HG03378 (cell line): ENCODE measurements around the gene EFCAB11.

ENCODE experiments used
- ATAC-seq: cut with Tn5 transposase; IDR thresholded peaks from one replicate; pipeline ENCODE4 v1.9.1; 2021; ENCODE audit warnings: mild to moderate bottlenecking, moderate library complexity; ENCODE audit not compliant: unreplicated experiment

The EFCAB11 gene

DNA sequence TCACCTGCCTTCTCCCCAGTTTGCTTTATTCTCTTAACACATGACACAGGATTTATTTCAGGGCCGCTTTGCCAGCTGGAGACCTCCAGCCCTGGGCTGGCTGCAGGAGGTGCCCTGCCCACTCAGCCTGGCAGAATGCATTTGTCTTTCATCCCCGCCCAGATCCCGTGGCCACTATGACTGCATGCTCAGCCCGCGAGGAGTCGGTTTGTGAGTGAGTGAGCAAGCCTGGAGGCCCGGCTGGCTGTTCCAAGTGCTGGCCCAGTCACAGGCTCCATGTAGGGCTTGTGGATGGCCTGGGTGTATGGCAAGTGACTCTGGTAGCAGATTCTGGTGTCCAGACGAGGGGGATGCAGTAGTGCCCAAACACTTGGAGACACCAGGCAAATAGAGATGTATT lies 3.3 kb upstream of the EFCAB11 start:
- ATAC-seq: no peak

DNA sequence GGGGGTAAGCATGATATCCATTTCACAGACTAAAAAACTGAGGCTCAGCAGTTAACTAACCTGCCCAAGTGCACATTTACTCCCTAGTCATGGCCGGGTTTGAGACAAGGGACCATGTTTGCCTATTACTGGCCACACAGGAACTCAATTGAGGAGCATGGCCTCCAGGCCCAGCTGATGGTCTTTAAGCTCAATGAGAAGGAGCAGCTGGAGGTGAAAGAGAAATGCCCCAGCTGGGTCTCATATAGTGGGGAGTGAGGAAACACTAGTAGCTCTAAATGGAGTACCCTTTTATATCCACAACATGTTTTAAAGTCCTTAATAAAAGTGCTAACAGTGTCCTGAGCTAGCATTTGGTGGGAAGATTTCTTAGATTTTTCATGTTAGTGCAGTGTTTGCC lies 2.8 kb upstream of the EFCAB11 start:
- ATAC-seq: no peak

DNA sequence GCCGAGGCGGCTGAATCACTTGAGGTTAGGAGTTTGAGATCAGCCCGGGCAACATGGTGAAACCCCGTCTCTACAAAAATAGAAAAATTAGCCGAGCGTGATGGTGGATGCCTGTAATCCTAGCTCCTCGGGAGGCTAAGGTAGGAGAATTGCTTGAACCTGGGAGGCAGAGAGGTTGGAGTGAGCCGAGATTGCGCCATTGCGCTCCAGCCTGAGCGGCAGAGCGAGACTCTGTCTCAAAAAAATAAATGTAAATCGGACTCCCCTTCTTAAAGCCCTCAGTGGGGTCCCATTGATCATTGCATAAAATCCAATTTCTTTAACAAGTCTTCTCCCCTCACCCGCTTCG lies 2.1 kb upstream of the EFCAB11 start:
- no peak for ATAC-seq

GRCh38 chr14:89955745-89956660 lies 1.5 kb upstream of the EFCAB11 start, which contains the start of gene TDP1:
Gene TDP1, plus strand, starts transcription at chr14:89955927. Its CDS starts 7,188 bp downstream, at chr14:89963115.
- peak; percentile 48 for ATAC-seq

DNA sequence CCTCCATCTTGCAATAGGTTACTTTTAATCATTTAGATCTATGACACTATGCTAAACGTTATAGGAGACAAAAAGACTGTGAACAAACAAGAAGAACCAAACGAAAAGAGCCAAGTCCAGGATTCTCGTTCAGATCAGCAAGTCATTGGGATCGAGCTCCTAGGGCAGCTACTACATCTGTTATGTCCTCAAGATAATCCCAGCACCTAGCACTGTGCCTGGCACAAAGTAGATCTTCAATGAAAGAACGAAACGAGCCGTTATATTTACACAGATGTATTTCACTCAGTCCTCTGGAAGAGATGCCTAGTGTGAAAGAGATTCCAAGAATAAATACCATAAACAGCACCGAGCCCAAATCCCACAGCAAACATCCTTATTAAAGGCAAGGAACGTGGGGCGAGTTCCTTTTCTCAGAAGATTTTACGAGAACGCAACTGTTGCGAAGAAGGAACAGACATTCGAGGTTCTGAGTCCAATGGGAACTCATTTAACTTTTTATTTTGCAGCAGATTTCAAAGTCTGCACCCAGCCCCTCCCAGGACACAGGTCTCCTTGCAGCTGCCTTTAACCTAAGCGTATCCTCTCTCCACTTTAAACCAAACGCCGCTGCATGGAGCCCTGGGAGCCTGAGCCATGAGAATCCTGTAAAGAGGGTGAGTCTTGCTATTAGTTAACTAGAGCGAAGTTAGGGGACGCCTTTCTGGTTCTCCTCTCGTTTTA lies 653 bp upstream of the EFCAB11 start:
- ATAC-seq: peak; percentile 10

- no peak for ATAC-seq
Measured at GRCh38 chr14:89953602-89954001, 928 bp downstream of the EFCAB11 start.

GRCh38 chr14:89952576-89952975 lies 2.0 kb downstream of the EFCAB11 start:
- no peak for ATAC-seq

GRCh38 chr14:89947344-89947743 lies 7.2 kb downstream of the EFCAB11 start:
- no peak for ATAC-seq

DNA sequence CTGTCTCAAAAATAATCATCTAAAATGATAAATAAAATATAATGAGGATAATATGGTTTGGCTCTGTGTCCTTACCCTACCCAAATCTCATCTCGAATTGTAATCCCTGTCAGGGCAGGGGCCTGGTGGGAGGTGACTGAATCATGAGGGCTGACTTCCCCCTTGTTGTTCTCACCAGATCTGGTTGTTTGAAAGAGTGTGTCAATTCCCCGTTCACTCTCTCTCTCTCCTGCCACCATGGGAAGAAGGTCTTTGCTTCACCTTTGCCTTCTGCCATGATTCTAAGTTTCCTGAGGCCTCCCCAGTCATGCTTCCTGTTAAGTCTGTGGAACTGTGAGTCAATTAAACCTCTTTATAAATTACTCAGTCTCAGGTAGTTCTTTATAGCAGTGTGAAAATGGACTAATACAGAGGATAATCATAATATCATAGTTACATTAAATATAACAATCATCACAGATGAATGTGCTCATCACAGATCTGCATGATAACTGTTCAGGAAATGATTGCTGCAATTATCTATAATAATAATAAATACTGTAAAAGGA lies 12.6 kb downstream of the EFCAB11 start:
- no peak for ATAC-seq

DNA sequence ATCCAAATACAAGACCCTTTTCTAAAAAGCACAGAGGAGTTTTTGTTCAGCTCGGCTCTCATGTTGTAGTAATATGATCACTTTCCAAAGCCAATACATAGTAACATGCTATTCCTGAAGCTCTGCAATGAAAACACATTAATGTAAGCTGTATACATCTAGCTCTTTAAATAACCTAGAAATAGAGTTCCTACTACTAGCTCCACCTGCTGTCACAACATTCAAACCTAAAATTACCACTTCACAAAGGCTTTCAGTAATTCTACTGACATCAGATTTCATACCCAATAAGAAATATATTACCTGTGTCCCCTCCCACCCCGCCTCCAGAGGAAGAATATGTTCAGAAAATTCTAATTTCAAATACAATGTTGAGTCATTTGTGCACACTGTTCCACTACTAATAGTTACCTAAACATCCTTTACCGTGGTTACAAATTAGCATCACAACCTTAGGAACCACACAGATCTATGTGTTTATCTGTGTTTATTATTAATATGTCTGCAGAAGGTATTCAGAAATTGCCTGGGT lies 17.8 kb downstream of the EFCAB11 start:
- ATAC-seq: no peak

DNA sequence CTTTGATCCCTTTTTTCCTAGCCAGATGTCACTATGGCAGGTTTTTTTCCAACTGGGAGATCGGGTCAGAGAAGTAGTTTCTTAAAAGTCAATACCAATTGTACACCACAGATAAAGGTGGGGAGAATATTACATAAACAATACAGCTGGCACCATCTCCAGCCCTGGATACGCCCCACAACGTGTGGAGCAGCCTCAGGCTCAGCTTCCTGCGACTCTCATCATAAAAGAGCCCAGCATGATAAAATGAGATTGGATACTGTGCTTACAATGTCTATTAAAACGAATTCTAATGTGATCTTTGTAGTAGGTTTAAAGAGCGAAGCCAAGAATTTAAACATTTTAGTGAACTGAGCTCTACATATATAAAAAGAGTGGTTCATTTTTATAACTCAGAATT lies 21.5 kb downstream of the EFCAB11 start:
- no peak for ATAC-seq

DNA sequence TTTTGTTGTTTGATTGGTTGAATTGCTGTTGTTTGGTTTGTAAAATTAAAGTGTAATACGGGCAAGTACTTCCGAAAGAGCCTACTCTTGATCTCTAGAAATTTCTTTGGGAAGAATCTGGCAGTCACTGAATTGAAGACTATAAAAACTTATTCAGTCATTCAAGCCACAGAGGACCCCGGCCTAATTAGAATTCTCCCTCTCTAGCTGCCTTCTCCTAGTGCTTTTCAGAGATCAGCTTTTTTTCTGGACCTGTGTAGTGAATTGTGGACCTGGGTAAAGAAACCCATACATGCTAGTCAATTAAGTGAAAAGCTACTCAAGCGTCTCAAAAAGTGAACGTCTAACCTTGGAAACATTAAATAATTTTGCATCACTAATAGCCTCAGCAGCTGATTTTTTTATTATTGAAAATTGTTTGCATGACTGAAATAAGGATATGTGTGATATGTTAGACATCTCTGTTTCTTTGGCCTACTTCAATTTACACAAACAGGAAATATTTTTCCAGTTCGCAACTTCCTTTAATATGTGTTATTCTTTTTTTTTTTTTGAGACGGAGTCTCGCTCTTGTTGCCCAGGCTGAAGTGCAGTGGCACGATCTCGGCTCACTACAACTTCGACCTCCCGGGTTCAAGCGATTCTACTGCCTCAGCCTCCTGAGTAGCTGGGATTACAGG lies 27.2 kb downstream of the EFCAB11 start:
- no peak for ATAC-seq

GRCh38 chr14:89926694-89927093 lies 27.8 kb downstream of the EFCAB11 start:
- ATAC-seq: no peak

DNA sequence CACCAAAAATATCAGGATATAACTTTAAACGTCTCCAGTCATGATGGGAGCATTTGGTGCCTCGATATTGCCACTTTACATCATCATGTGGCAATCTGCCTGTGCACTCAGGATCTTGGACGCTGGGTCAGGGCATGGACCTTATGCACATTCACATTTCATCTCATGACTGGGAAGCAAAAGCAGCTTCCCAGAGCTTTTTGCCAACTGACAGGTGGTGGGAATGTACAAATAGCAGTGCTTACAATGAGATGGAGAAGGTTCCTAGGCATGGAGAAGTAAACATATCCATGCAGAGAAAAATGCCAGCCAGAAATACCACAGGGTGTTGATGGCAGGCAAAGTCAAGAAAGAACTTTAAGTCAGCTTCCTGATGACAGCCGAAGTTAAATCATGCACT lies 30.3 kb downstream of the EFCAB11 start:
- no peak for ATAC-seq

DNA sequence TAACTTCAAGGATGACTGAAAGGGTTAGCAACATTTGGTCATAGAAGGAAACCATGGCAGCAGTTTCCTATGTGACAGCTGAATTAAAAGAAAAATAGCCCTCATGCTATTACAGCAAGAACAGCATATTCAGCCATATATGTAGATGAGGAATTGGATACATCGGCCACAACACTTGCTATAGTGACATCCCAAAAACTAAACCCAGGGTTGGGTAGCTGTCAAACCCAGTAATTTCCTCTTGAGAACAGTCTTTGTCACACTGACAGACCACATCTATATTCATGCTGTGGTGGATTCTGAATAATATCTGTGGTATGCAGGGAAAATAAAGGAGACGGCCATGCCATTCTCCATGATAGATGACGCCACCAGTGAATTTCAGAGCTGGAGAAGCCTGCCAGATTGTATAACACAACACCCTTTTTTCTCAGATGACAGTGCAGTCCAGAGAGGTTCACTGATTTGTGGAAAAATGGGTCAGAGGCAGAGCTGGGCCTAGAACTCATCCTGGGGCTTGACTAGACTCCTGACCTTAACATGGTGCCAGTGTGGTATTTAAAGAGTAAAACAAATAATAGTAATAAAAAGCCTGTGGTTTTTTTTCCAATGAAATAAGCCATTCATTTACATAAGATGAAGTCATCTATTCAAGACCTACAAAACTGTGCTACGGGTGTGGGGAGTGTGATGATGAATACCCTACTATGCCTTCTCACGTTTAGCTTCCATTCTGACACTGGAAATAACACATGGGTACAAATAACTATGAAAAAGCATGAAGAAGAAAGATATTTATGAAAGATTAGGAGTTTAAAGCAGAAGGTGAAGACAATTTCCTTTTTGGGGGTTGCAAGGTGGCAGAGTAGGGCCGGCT lies 32.3 kb downstream of the EFCAB11 start:
- no peak for ATAC-seq

DNA sequence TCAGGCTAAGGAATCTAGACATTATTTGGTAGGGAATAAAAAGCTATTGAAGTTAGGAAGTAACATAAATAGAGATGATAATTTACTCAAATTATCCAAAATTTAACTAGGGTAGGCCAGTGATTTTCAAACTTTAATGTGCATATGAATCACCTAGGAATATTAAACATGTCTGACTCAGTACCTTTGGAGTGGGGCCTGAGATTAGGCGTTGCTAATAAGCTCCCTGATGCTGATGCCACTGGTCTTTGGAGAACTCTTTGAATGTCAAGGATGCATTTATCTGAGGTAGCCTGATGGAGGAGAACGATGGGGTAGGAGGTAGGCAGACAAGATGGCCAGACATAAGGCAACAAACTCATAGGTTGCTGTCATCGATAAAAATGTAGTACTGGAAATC lies 33.2 kb downstream of the EFCAB11 start:
- ATAC-seq: no peak

- no peak for ATAC-seq
Measured at GRCh38 chr14:89920056-89920455, 34.5 kb downstream of the EFCAB11 start.

- no peak for ATAC-seq
Measured at GRCh38 chr14:89918721-89919120, 35.8 kb downstream of the EFCAB11 start.

- peak; percentile 77 for ATAC-seq
Measured at GRCh38 chr14:89915114-89915878, 39.2 kb downstream of the EFCAB11 start.
